NCI-H226 (cell line): ENCODE results near the gene GCK.

ENCODE experiments used
- DNase-seq: peaks from one replicate; pipeline ENCODE4 v3.0.0-alpha.2; 2015

GCK gene

DNA sequence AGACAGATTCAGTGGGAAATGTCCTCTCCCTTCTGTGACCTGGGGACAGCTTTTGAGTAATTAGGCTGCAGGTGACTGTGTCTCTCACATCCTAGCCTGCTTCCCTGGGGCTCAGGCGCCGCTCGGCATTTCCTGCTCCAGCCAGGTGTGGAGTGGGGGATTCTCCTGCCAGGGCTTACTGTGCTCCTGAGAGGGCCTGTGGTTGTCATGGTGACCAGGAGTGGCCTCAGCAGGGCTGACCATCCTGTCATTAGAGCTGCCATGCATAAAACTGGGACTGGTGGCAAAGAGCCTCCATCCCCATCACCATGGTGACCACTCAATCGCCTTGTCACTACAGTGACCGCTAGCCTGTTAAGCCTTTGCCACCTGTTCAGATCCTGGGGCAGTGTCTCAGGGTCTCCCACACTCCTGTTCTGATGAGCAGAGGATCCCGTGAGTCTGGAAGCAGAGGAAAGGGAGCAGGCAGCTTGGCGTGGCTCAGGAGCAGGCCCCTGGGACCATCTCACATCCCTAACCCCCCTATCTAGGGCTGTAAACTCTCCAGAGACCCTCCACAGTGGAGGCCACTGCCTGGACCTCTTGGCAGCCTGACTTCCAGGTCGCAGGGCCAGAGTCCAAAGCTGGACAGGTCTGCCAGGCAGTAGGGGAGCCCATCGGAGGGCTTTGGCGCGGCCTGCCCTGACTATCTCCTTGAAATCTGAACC, at the start of gene GCK:
Gene GCK, minus strand, starts transcription at position 154 of the 707 bp plus-strand sequence. CDS start 486 bp downstream, outside the sequence.
- DNase-seq = no peak

DNA sequence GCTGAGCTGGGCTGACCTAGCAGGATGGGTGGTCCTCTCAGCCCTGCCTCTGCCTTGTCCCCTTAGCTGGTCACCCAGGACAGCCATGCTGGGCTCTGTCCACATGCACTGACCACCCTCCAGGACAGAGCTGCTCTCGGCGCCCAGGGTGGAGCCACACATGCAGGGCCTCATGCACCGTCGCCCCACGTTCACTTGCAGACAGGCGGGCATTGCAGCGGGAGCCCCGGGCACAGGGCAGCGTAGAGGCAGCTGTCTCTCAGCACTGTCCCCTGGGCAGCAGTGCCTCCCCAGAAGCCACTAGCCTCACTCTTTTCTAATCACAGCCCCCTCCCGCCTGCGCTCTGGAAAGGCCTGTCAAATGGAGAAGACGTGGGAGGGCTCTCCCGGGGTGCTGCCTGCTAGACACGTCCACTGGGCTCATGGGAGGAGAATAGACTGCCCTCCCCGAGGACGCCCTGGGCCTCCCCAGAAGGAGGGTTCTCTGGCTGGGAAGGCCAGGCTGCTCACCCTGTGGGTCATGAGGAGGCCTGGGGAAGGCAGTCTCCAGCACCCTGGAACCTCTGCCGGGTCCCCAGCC, 49.0 kb upstream of the GCK start:
- no peak for DNase-seq

DNA sequence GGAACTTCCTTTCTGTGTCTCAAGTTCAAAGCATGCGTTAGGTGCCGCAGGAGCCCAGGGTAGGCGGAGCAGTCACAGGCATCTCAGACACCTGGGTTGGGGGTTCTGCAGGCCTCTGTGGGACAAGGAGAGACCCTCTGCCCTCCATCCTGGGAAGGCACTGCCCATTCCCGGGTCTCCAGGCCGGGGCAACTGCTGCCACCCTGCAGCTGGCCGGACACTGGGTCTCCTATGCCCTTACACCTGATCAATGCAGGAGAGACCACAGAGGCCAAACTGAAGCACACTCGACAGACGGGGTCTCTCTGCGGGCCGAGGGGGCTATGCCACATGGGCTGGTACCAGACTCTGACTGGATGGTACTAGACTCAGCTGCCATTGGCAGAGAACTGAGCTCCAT, 48.5 kb upstream of the GCK start:
- no peak for DNase-seq

DNA sequence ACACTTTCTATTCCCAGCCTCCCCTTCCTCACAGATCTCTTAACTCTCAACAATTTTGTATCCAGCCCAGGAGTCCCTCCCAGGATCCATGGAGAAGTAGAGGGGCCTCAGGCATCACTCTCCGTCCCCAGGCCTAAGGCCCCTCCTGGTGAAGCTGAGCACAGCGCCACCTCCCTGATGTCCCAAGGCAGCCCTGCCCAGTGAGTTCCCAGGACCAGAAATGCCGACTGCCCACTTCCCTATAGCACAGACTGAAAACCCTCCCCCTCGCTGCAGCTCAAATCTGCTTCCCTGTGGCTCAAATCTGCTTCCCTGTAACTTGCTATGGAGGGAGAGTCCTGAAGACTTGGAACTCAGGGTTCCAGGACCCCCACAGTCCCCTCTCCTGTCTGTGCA, 47.1 kb upstream of the GCK start:
- no peak for DNase-seq

DNA sequence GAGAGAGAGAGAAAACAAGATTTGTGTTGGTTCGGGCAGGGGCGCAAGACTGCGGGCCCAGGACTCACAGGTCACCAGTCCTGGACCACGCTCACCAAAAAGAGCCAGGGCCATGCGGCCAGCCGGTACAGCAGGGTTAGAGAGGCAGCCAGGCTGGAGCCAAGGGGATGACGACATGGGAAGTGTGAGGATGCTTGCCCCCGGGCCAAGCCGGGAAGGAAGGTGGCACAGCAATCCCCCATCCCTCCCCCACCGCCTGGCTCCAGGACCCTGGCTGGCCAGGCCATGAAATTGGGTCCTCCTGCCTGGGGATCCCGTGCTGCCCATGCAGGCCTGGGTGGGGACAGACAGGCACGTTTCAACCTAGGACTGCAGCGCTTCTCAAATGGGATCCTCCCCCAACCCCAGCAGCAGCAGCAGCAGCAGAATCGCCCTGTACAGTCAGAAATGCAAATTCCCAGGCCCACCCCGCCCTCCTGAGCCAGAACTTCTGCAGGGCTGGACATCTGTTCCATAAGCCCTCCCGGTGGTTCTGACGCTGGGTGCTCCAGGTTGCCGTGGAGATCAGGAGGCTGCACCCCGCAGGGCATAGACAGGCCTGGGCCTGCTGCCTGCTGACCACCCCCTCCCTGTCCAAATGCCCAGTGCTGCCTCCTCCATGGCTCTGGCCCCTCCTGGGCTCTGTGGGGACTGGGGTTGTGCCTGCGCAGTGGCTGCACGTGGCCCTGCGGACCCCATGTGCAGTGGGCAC, 46.5 kb upstream of the GCK start:
- DNase-seq = no peak

DNA sequence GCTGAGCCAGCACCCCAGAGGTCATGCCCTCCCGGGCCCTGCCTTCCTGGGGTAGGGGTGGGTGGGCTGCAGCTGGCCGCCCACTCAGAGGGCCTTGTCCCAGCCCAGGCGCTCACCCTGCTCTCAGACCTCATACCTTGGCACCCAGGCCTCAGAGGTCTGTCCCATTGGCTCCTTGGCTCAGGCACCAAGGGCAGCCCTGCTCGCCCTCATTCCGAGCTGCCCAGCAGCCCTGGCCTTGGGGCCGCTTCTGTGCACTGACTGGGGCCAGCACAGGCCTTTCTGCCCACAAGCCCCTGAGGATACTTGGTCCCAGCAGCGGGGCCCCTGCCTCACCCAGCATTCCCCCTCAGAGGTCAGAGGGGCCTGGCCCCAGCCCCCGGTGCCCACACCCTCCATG, 45.8 kb upstream of the GCK start:
- no peak for DNase-seq

DNA sequence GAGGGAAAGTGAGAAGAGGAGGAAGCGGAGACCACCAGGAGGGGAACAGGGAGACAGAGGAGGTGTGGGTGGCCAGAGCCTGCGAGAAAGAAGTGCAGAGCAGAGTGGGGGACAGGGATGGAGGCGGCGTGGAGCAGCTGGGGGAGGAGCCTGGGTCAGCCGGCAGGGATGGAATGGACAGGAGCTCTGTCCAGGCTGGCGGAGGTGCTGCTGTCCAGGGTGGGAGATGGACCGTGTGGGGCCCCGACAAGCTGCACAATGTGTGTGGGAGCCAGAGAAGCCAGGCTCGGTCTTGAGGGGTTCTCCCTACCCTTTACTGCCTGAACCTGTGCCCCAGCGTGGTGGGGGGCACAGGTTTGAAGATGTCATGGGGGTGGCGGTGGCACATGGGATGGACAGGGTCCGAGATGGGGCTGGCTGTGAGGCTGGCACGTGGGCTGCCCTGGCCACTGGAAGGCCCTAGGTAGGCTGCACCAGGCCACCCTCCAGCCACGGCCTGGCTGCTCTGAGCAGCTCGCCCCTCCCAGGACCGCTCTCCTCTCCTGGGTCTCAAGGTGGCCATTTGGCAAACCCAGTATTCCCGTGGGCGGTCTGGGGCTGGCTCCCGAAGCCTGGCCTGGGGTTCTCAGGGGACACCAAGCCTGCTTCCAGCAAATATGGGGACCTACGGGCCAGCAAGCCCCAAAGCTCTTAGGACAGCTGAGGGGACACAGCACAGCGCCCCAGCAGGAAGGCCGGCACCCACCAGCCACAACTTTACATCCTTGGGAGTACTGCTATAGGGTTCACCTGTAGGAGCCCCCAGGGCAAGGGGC, 43.9 kb upstream of the GCK start:
- DNase-seq = no peak

DNA sequence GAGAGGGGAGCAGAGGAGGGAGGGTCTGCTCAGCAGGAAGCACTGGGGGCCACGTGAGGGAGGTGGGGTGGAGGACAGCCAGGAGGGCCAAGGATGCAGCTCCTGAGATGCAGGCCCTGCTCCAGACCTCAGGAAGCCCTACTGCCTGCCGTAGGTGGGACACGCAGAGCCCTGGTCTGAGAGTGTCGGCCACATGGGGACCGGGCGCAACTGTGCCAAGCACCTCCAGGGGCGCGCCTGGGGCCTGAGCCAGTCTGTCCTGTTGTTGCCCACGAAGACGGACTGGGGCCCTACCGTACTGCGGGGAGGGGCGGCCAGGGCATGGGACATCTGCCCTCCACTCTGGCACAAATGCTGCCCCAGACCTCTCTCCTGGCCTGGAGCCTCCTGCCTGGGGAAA, 43.2 kb upstream of the GCK start:
- DNase-seq = no peak

DNA sequence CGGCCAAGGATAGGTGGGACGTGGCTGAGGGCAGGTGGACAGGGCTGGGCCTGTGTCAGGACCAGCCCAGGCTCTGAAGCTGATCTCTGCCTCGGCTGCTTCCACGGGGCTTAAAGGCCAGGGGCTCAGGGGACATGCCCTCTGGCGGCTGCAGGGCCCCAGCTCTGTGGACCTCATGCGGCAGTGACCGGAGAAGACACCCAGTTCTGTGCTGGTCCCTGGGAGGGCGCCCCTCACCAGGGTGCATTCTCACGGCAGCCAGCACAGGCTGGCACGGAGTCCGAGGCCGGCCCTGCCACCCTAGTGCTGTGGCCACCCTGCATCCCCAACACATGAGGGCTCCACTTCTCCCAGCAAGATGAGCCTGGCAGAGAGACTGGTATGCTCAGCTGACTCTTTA, 41.8 kb upstream of the GCK start:
- DNase-seq = no peak

DNA sequence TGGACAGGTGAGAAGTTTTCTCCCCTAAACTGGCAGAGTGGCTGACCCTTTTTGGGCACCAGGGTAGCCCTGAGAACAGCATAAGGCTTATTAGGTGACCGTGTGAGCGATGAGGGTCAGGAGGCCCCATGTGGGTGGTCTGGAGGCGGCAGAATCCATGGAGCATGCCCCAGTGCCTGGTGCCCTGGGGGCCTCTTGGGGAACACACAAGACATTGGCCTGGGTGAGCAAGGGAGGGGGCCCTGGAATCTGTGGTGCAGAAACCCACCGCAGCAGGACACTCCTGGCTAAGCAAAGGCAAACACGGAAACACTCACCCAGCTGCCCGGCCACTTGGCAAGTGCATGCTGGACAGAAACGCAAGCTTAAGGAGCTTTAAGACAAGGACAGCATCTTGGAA, 41.0 kb upstream of the GCK start:
- DNase-seq = no peak

DNA sequence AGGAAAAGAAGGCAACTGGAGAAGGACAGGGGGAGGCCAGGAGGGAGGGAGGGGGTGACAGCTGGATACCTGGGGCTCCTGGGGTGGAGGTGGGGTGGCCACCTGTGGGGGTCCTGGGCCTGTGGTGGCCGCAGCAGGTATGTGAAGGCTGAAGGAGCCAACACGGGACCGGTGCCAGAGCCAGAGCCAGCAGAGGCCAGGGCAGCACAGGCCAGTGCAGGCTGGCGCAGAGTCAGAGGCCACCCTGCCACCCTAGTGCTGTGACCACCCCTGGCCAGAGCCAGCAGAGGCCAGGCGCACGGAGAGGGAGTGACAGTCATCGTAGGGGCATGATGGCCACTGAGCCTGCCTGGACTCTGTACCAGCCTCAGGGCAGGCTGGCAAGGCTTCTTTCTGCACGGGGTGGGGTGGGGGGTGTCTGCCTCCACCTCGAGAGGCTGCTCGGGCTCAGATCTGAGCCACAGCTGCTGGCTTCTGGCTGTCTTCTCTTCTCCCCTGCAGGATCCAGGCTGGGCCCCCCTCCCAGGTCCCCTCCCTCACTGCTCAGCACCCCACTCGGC, 40.4 kb upstream of the GCK start:
- DNase-seq = no peak

DNA sequence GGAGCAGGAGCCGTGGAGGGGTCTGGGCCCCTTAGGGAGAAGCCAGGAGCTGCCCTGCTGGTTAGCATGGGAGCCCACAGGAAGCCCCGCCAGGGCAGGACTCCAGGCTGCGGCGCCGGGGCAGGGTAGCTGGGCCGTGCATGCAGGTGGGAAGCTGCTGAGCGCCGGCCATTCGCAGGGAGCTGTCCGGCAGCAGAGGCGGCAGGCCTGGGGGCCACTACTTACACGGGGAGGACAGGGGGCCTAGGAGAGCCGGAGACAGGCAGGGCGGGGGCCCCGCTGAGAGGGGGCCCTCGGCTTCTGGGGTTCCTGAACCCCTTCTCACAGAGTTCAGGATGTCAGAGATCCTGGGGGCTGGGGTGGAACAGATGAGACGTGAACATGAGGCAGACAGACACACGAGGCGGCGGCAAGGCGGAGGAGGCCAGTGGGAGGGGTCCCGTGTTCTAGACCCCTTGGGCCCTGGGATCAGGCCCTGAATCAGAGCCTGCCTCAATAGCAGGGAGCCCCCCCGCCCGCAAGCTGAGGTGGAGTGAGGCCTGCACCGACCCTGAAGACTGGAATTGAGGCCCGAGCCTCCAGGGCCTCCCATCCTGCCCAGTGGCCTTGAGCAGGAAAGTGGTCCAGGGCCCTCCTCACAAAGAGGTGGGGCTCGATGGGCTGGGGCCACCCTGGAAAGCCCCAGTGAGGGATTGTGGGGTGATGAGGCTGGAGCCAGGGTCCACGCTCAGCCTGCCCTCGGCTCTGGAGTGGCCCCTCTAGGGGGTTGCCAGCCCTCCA, 39.5 kb upstream of the GCK start:
- no peak for DNase-seq

DNA sequence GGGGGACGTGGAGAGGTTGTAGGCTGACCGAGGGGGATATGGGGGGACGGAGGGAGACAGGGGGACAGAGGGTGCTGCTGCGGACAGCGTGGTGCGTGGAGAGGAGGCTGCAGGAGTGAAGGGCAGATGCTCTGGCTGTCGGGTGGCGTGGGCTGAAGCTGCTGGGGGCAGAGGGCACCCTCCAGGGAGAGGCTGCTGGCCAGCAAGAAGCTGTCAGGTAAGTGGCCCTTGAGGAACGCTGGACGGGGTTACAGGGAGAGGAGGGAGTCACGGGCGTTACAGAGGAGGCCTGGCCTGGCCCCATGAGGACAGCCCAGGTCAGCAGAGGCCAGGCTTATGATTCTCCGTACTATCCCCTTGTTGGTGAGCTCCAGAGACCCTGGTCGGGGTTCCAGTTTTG, 38.7 kb upstream of the GCK start:
- DNase-seq = no peak

DNA sequence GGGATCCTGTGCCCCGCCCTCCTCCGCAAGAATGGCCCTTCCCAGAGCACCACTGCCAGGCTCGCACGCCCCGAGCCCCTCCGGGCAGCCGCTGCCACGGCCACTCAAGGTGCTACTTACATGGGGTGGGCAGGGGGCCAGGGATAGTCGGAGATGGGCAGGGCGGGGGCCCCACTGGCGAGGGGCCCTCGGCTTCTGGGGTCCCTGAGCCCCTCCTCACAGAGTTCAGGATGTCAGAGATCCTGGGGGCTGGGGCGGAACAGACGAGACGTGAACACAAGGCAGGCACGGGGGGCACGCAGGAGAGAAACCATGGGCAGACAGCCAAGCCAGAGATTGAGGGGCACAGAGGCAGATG, 37.1 kb upstream of the GCK start:
- no peak for DNase-seq

DNA sequence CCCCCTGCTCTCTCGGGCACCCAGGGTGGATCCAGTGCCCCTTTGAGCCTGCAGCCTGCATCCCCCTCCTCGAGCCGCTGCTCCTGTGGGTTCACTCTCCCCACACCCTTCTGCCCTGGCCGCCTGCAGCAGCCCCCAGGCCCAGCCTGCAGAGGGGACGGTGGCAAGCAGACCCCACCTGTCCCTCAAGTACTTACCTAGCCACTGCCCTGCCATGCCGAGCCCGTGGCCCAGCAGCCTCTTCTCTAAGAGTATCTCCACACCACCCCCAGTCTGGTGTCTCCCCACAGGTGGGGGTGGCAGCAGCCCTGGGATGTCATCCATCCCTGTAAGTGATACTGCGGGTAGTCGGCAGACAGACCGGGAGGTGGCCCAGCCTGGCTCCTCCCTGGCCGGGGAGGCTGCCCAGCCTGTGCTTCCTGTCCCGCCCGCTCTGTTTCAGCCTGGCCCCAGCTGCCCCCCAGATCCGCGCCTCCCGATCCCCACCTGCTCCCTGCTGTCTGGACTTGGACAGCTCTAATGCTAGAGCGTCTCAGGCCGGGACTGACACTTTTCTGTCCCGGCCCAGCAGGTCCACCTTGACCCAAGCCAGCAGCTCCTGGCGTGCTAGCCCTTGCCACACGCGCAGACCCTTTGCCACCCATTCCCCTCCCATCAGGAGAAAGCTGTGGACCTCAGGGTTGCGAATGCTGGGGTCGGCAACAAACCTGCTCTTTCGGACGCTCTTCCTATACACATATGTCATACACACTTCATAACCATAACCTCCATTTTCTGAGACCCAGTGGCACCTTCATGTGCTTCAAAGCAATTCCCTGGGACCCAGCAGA, 36.5 kb upstream of the GCK start:
- DNase-seq = no peak

DNA sequence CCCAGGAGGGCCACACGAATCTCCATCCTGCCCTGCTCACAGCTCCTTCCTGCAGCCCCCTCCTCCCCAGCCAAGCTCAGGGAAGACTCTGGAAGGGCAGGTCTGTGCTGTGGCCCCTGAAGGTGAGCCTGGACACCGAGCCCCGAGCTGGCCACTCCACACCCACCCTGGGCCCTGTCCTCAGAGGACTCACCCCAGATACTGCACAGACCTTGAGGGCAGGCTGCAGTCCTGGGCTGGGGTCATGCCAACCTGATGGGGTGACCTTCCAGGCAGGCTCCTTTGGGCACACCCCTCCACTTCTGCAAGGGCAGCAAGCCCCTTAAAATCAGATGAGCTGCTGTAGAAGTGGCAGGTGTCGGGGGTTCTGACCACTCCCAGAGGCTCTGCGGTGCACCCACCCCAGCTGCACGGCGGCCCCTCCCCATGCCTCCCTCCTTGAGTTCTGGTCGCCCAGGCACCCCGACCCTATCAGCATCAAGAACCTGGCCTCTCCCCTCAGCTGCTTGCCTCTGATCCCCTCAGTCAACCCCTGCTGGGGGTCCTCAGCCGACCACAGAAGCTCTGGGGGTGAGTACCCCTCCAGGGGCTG, 35.8 kb upstream of the GCK start:
- no peak for DNase-seq

DNA sequence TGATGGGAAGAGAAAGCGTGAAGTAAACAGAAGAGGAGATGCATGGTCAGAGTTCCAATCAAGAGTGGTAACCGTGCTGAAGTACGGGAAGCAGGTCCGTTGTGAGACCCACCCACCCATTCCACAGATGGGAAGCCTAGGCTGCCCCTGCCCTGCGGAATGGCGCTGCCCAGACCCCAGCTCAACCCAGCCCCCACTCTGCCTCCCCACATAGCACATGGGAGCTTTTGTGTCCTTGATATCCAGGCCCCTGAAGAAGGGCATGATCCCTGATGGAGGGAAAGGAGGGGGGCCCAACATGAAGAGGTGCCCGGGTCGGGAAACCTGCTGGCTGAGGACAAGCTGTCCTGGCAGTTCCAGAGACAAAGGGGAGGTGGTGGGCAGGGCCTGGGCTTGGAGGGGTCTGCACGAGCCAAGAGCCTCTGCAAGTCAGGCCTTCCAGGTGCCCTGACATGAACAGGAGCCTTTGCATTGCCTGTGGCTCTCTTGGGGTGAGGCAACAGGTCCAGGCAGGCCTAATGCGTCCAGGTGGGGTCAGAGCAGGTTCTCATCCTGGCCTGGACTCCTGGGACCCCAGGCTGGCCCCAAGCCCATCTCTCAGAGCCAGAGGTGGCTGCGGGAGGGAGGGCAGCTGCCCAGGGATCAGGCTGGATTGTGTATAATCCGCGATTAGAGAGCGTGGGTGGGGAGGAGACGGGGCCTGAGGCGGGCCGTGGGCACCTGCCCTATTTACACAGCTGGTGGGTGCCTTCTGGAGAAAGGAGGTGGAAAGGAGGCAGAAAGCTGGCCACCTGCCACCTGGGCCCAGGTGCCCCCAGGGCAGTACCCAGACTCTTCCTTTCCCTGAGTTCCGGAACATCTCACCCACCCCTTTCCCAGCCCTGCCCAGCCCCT, 35.1 kb upstream of the GCK start:
- no peak for DNase-seq

DNA sequence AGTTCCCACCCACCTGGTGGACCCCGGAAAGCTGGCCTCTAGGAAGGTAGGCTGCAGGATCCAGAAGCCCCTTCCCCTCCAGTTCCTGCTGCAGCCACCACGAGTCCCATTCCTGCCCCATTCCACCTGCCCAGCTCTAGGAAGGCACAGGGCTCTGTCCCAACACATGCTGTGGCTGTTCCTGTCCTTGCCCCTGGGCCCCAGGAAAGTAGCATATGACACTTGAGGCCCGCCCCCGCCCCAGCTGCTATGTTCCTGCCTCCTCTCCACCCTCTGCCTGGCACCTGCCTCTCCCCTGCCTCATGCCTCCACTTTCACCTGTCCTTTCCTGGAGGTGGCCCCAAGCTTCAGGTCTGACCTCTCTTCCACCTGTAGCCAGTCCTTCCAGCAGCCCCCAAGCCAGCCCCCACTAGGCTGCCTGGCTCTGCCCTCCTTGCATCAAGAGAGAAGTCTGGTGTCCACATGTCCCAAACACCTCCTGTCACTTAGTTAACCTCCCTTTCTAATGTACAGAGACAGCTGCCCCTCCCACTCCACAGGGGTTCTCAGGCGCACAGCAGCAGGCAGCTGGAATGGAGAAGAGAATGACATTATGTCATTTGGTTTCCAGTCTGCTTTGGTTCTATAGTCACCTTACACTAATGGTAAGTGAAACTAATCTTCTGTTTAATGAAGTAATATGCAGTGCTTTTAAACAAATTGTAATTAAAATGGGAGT, 34.3 kb upstream of the GCK start:
- no peak for DNase-seq

DNA sequence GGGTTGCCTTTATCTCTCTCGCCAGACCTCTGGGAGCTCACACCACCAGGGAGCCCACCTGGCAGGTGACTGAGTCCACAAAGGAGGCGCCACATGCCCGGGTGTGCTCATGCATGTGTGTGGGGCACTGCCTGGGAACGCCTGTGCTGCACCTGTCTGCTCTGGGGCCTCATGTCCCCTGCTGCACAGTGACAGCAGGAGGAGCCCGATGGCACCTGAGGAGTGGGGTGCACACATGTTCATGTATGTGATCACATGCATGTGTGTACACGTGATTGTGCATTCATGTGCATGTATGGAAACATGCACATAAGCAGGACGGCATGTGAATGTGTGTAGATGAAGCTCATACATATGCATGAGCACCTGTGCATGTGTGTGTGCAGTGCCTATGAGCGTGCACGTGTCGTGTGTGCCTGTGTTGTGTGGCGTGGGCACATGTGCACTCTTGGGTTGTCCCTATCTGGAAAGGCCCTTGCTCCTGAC, 33.6 kb upstream of the GCK start:
- no peak for DNase-seq
